Tibial artery (tissue), 4 donors: ENCODE data around the gene TARP.

Source experiments
- DNase-seq, 2 donors: peaks; one replicate each; pipeline ENCODE4 v3.0.0-alpha.2; 2019
- H3K27ac ChIP-seq, 2 donors: fragments of 200-600 bp; sonication (generic) in 1 of 2; 1 replicate in 1 of 2; 2 replicates in 1 of 2; pipeline ENCODE4 v1.5.1; 2018 to 2019; ENCODE audit warnings: mild to moderate bottlenecking in 1 of 2
- H3K27me3 ChIP-seq, 2 donors: fragments of 200-600 bp; sonication (generic) in 1 of 2; one replicate each; pipeline versions ENCODE4 v1.5.1 to v1.6.0; 2016 to 2019
- H3K36me3 ChIP-seq, 3 donors: fragments of 200-600 bp; sonication (generic) in 2 of 3; one replicate each; pipeline ENCODE4 v1.5.1; 2016 to 2019; ENCODE audit warnings: mild to moderate bottlenecking in 2 of 3
- H3K4me1 ChIP-seq, 4 donors: fragments of 200-600 bp; sonication (generic) in 2 of 4; 1 replicate in 3 of 4; 2 replicates in 1 of 4; pipeline ENCODE4 v1.5.1; 2016 to 2019
- H3K4me3 ChIP-seq, 2 donors: fragments of 200-600 bp; sonication (generic) in 1 of 2; 1 replicate in 1 of 2; 2 replicates in 1 of 2; pipeline ENCODE4 v1.5.1; 2018 to 2019; ENCODE audit warnings: mild to moderate bottlenecking in 2 of 2
- H3K9me3 ChIP-seq, 3 donors: fragments of 200-600 bp; sonication (generic) in 1 of 3; one replicate each; pipeline ENCODE4 v1.5.1; 2016 to 2019
- intact Hi-C: fragments of 100-400 bp; cut with DNase I; formaldehyde crosslinking; loops from one replicate; pipeline ENCODE4 v1.15.0; 2023; ENCODE audit warnings: low total_unique reads
- TF ChIP-seq, protein P1 (sequence below), 2 experiments: fragments of 200-600 bp in 1 of 2; fragments of 450-650 bp in 1 of 2; IDR thresholded peaks; one replicate each; pipeline ENCODE4 v1.5.1; 2017 to 2019; ENCODE audit warnings: antibody characterized with exemption in 2 of 2, mild to moderate bottlenecking in 1 of 2, moderate library complexity in 1 of 2

Gene TARP

GRCh38 chr7:38291650-38292049 lies 18.2 kb upstream of the TARP start:
- no peaks in the 10 kb centered on the region for H3K27me3 ChIP-seq
- intact Hi-C loops: no loop called here
- DNase-seq: no peak
- no peaks in the 10 kb centered on the region for H3K36me3 ChIP-seq
- H3K4me1 ChIP-seq: no peaks in the 10 kb centered on the region
- no peak overlapping the region for H3K4me3 ChIP-seq
- TF ChIP-seq, protein P1, sequence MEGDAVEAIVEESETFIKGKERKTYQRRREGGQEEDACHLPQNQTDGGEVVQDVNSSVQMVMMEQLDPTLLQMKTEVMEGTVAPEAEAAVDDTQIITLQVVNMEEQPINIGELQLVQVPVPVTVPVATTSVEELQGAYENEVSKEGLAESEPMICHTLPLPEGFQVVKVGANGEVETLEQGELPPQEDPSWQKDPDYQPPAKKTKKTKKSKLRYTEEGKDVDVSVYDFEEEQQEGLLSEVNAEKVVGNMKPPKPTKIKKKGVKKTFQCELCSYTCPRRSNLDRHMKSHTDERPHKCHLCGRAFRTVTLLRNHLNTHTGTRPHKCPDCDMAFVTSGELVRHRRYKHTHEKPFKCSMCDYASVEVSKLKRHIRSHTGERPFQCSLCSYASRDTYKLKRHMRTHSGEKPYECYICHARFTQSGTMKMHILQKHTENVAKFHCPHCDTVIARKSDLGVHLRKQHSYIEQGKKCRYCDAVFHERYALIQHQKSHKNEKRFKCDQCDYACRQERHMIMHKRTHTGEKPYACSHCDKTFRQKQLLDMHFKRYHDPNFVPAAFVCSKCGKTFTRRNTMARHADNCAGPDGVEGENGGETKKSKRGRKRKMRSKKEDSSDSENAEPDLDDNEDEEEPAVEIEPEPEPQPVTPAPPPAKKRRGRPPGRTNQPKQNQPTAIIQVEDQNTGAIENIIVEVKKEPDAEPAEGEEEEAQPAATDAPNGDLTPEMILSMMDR (IDR thresholded peaks at IDR 0.05): no peak
- H3K9me3 ChIP-seq: no peaks in the 10 kb centered on the region
- H3K27ac ChIP-seq: no peak overlapping the region

DNA sequence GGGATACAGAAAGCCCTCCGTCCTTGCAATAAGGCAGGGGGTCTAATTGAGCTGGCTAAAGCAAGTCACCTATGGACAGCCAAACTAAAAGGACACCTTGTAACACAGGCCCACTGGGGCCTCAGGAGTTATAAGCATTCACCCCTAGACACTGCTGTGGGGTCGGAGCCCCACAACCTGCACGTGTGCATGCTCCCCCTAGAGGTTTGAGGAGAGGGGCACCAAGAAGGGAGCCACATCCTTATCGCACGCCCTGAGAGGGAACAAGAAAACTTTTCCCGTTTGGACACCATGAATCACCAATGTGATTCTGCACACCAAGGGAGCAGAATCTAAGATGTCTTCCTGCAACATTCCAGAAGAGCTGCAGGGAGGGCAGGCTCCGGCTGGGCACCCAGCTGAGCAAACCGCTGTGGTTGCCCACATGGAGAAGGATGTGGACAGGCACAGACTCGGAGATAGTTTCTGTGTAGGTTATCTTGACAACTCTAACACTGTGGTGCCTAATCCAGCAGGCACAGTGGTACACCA lies 17.7 kb upstream of the TARP start:
- Histone ChIP-seq H3K27me3 (peaks cover 0 to 3% of the 10 kb centered on the region in 2 donors), H3K27ac (no peak overlapping the region), H3K9me3 (no peaks in the 10 kb centered on the region), H3K36me3 (no peaks in the 10 kb centered on the region), H3K4me1 (no peaks in the 10 kb centered on the region), H3K4me3 (no peak overlapping the region)
- intact Hi-C loops: no loop called here
- DNase-seq: no peak
- TF ChIP-seq, protein P1 (IDR thresholded peaks at IDR 0.05): no peak

GRCh38 chr7:38284553-38284952 lies 11.1 kb upstream of the TARP start:
- no peak overlapping the region for H3K4me3 ChIP-seq
- H3K27me3 ChIP-seq: peaks cover 0 to 3% of the 10 kb centered on the region in 2 donors
- no peaks in the 10 kb centered on the region for H3K4me1 ChIP-seq
- no peak for DNase-seq
- TF ChIP-seq, protein P1 (IDR thresholded peaks at IDR 0.05): no peak
- H3K27ac ChIP-seq: no peak overlapping the region
- intact Hi-C loops: no loop called here
- H3K9me3 ChIP-seq: no peaks in the 10 kb centered on the region
- no peaks in the 10 kb centered on the region for H3K36me3 ChIP-seq

GRCh38 chr7:38283809-38284208 lies 10.4 kb upstream of the TARP start:
- no peak for DNase-seq
- Histone ChIP-seq H3K36me3 (no peaks in the 10 kb centered on the region), H3K27me3 (peaks cover 0 to 3% of the 10 kb centered on the region in 2 donors), H3K4me1 (no peaks in the 10 kb centered on the region), H3K27ac (no peak overlapping the region), H3K4me3 (no peak overlapping the region), H3K9me3 (no peaks in the 10 kb centered on the region)
- TF ChIP-seq, protein P1 (IDR thresholded peaks at IDR 0.05): no peak
- intact Hi-C loops: no loop called here

- H3K9me3 ChIP-seq: no peaks in the 10 kb centered on the region
- no peak for DNase-seq
- TF ChIP-seq, protein P1 (IDR thresholded peaks at IDR 0.05): no peak
- no peak overlapping the region for H3K27ac ChIP-seq
- peaks cover 0 to 3% of the 10 kb centered on the region in 2 donors for H3K27me3 ChIP-seq
- H3K4me3 ChIP-seq: no peak overlapping the region
- intact Hi-C loops: no loop called here
- no peaks in the 10 kb centered on the region for H3K4me1 ChIP-seq
- no peaks in the 10 kb centered on the region for H3K36me3 ChIP-seq
Observed at GRCh38 chr7:38283107-38283506, 9.7 kb upstream of the TARP start.

- H3K27me3 ChIP-seq: peaks cover 0 to 3% of the 10 kb centered on the region in 2 donors
- H3K27ac ChIP-seq: no peak overlapping the region
- TF ChIP-seq, protein P1 (IDR thresholded peaks at IDR 0.05): no peak
- no peaks in the 10 kb centered on the region for H3K4me1 ChIP-seq
- no peaks in the 10 kb centered on the region for H3K36me3 ChIP-seq
- intact Hi-C loops: no loop called here
- H3K4me3 ChIP-seq: no peak overlapping the region
- DNase-seq: no peak
- no peaks in the 10 kb centered on the region for H3K9me3 ChIP-seq
Observed at GRCh38 chr7:38282081-38282480, 8.6 kb upstream of the TARP start.
